ENCODE results near the gene SESTD1. TPM values are rescaled to one million over a fixed set of nuclear protein-coding genes. Genes with fewer than 3 reads are reported as not detected.

The SESTD1 gene
- total RNA-seq, 1 donor from 2014 or later: 15.3 TPM

DNA sequence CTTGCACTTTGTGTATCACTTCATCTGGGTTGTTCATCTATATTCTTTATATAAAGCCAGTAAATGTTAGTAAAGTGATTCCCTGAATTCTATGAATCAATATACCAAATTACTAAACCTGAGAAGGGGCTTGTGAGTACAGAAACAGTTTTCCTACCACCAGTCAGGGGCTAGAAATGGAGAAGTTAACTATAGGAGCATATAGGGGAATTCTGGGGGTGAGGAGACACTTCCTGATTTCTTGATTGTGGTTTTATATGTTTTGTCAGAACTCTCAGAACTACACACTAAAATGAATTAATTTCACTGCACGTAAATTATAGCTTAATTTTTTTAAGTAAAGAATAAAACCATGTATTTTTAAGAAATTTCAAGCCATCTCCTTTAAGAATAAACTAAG is 93.7 kb downstream of the SESTD1 start:
- H3K36me3 ChIP-seq (ENCODE audit: control insufficient read depth, insufficient read depth, low read length): no peaks in the 10 kb centered on the region
- H3K27me3 ChIP-seq (ENCODE audit: control insufficient read depth, insufficient read depth, low read length): no peaks in the 10 kb centered on the region
- FAIRE-seq (no peak), DNase-seq (ENCODE audit: low read depth) (no peak)
- TF ChIP-seq, protein P1, sequence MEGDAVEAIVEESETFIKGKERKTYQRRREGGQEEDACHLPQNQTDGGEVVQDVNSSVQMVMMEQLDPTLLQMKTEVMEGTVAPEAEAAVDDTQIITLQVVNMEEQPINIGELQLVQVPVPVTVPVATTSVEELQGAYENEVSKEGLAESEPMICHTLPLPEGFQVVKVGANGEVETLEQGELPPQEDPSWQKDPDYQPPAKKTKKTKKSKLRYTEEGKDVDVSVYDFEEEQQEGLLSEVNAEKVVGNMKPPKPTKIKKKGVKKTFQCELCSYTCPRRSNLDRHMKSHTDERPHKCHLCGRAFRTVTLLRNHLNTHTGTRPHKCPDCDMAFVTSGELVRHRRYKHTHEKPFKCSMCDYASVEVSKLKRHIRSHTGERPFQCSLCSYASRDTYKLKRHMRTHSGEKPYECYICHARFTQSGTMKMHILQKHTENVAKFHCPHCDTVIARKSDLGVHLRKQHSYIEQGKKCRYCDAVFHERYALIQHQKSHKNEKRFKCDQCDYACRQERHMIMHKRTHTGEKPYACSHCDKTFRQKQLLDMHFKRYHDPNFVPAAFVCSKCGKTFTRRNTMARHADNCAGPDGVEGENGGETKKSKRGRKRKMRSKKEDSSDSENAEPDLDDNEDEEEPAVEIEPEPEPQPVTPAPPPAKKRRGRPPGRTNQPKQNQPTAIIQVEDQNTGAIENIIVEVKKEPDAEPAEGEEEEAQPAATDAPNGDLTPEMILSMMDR (IDR thresholded peaks at IDR 0.05; ENCODE audit: insufficient read depth, low read length, severe bottlenecking): no peak
- no peak overlapping the region for H3K4me3 ChIP-seq (ENCODE audit: low read depth, low read length)

DNA sequence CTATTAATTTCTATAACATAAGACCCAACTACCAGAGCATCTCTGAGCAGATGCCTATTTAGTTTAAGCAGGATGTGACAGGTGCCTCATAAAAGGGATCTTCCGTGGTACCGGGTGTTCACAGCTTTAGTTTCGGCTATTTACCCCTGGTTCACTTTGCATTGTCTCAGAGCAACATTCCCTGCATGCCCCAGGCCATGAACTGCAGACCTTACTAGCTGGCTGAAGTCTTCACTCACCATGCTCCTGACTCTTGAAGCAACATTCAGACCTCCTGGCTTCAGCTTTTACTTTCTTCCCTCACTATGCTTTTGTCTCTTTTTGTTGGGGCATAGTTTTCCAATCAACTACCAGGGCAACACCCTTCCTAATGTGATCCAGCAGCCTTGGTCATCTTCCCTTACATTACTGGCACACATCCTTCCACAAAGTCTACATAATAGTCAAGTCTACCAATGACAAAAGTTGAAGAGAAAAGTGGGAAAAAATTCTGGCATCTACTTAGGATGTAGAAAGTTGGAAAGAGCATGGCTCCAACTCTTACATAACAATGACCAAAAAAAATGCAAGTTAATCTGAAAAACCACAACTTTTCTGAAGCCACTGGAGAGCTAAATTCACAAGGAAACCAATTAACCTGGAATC is 99.2 kb downstream of the SESTD1 start:
- Histone ChIP-seq H3K4me3 (ENCODE audit: low read depth, low read length) (no peak overlapping the region), H3K27me3 (ENCODE audit: control insufficient read depth, insufficient read depth, low read length) (no peaks in the 10 kb centered on the region), H3K36me3 (ENCODE audit: control insufficient read depth, insufficient read depth, low read length) (no peaks in the 10 kb centered on the region)
- DNase-seq (ENCODE audit: low read depth) (no peak), FAIRE-seq (no peak)
- TF ChIP-seq, protein P1 (IDR thresholded peaks at IDR 0.05; ENCODE audit: insufficient read depth, low read length, severe bottlenecking): no peak

DNA sequence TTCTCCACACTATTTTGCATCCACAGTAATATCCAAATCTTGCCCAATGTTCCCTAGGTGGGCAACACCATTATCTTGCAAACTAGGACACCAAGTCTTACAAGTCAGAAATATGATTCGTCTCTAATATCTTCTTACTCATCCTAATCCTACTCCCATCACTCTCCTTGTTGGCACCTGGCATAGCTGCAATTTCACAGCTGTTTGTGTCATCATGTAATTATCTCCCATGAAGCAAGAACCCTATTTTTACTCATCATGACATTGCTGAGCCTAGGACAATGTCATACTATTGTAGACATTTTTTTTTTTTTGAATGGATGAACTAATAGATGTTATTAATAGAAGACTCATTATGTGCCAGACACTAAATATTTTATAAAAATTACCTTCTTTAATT is 123.4 kb downstream of the SESTD1 start:
- no peaks in the 10 kb centered on the region for H3K27me3 ChIP-seq (ENCODE audit: control insufficient read depth, insufficient read depth, low read length)
- FAIRE-seq: no peak
- peaks cover 5% of the 10 kb centered on the region for H3K36me3 ChIP-seq (ENCODE audit: control insufficient read depth, insufficient read depth, low read length)

DNA sequence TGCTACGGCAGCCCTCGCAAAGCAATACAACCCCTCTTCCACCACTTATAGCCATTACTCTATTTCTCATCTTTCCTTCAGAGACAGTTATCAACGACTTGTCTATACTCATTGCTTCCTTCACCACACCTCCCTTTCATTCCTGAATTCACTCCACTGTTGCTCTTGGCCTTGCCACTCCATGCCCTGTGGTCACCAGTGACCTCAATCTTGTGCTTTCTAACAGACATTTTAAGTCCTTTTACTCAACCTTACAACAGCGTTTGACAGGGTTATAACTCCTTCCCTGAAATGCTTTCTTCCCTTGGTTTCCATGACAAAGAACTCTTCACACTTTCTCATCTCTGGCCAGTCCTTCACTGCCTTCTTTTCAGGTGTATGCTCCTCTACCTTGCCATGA is 124.1 kb downstream of the SESTD1 start:
- FAIRE-seq (no peak), DNase-seq (ENCODE audit: low read depth) (no peak)
- Histone ChIP-seq H3K36me3 (ENCODE audit: control insufficient read depth, insufficient read depth, low read length) (peaks cover 5% of the 10 kb centered on the region), H3K27me3 (ENCODE audit: control insufficient read depth, insufficient read depth, low read length) (no peaks in the 10 kb centered on the region), H3K4me3 (ENCODE audit: low read depth, low read length) (no peak overlapping the region)
- TF ChIP-seq, protein P1 (IDR thresholded peaks at IDR 0.05; ENCODE audit: insufficient read depth, low read length, severe bottlenecking): no peak

More for the DNA sequence above, 123.4 kb downstream of the SESTD1 start:
- TF ChIP-seq, protein P1 (IDR thresholded peaks at IDR 0.05; ENCODE audit: insufficient read depth, low read length, severe bottlenecking): no peak
- no peak overlapping the region for H3K4me3 ChIP-seq (ENCODE audit: low read depth, low read length)
- DNase-seq (ENCODE audit: low read depth): peak; percentile 54

DNA sequence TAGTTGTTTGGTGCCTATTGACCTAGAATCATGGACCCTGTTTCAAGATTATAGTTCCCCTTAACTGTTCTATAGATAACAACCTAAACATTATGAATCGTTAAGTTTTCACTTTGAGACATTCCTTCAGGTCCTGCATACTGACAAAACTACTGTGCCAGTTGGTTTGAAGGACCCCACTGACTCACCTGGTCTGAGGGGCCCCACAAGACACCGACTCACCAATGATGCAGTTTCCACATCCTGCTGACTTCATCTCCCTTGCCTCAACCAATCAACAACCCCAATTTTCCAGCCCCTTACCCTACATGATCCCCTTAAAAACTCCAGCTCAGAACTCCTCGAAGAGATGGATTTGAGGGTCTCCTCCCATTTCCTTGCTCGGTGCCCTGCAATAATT is 125.1 kb downstream of the SESTD1 start:
- TF ChIP-seq, protein P1 (IDR thresholded peaks at IDR 0.05; ENCODE audit: insufficient read depth, low read length, severe bottlenecking): no peak
- FAIRE-seq (no peak), DNase-seq (ENCODE audit: low read depth) (peak; percentile 13)
- Histone ChIP-seq H3K4me3 (ENCODE audit: low read depth, low read length) (no peak overlapping the region), H3K27me3 (ENCODE audit: control insufficient read depth, insufficient read depth, low read length) (no peaks in the 10 kb centered on the region), H3K36me3 (ENCODE audit: control insufficient read depth, insufficient read depth, low read length) (peaks cover 5% of the 10 kb centered on the region)

Measured in bronchial epithelial cell (primary cell).